Measurements from ENCODE around the gene FBXO27. TPM values are rescaled to one million over a fixed set of nuclear protein-coding genes. Genes with fewer than 3 reads are reported as not detected.

The FBXO27 gene
- total and polyA plus RNA-seq, 2 experiments from 2014 or later: 6.2 to 13.7 TPM

GRCh38 chr19:38978326-38978689, 54.0 kb downstream of the FBXO27 start:
- Histone ChIP-seq H3K4me2 (no peak overlapping the region), H2AFZ (no peak overlapping the region), H3K4me1 (ENCODE audit: insufficient read depth) (peaks cover 9% of the 10 kb centered on the region), H3F3A (replicated peaks; ENCODE audit: low read depth) (0 out of 2 replicates have a peak, but pooled peaks cover 5% of the 10 kb centered on the region), H3K4me3 (no peak overlapping the region), H3K27me3 (ENCODE audit: insufficient read depth) (no peaks in the 10 kb centered on the region), H3K27ac (ENCODE audit: low read depth) (no peak overlapping the region), H3K9me2 (ENCODE audit: insufficient read depth) (no peaks in the 10 kb centered on the region; the same call in 1 of the 2 replicates), H3K36me3 (ENCODE audit: insufficient read depth) (no peaks in the 10 kb centered on the region), H4K20me1 (replicated peaks; ENCODE audit: insufficient read depth) (no peaks in the 10 kb centered on the region), H3K79me2 (replicated peaks; ENCODE audit: insufficient read depth) (peaks cover 7% of the 10 kb centered on the region)
- H3K9me3 Mint-ChIP-seq: peaks cover 30% of the 10 kb centered on the region
- H3K27ac Mint-ChIP-seq: no peak overlapping the region
- no peak for TF ChIP-seq ETS1 (IDR thresholded peaks at IDR 0.05)
- no peak for TF ChIP-seq STAT1 (IDR thresholded peaks at IDR 0.05; ENCODE audit: unreplicated experiment)
- TF ChIP-seq POLR2AphosphoS5 (IDR thresholded peaks at IDR 0.05; ENCODE audit: low read depth): no peak
- no peak for TF ChIP-seq CTCF (conservative IDR thresholded peaks at IDR 0.05; ENCODE audit: low read depth in 2 of 2)
- no peak for TF ChIP-seq EZH2 (IDR thresholded peaks at IDR 0.05; ENCODE audit: low read depth, unreplicated experiment)
- no peak for TF ChIP-seq ZNF331 (CRISPR knock-in tag; IDR thresholded peaks at IDR 0.05; ENCODE audit: low read depth)
- no peak for TF ChIP-seq CREB1 (CRISPR knock-in tag; IDR thresholded peaks at IDR 0.05; ENCODE audit: low read depth)
- TF ChIP-seq ZNF462 (CRISPR knock-in tag; IDR thresholded peaks at IDR 0.05): no peak
- no peak for TF ChIP-seq EZH2phosphoT487 (IDR thresholded peaks at IDR 0.05; ENCODE audit: unreplicated experiment)
- no peak for TF ChIP-seq ZNF114 (CRISPR knock-in tag; IDR thresholded peaks at IDR 0.05)
- DNase-seq (ENCODE audit: low spot score) (no peak), ATAC-seq (no peak)
- peaks cover 17% of the 10 kb centered on the region for H3K36me3 Mint-ChIP-seq (ENCODE audit: low read depth)
- no peak overlapping the region for H3K4me3 Mint-ChIP-seq
- peaks cover 11% of the 10 kb centered on the region for H3K27me3 Mint-ChIP-seq (ENCODE audit: insufficient read depth, low read depth, poor library complexity)
- H3K4me1 Mint-ChIP-seq: peaks cover 11% of the 10 kb centered on the region

All from GM23338 (cell line).